AG10803 (cell line): ENCODE results near the gene GSK3A.

Source experiments
- DNase-seq: peaks from one replicate; pipeline ENCODE4 v3.0.0; 2010; ENCODE audit warnings: low read depth
- H3K4me3 ChIP-seq: 2 replicates; pipeline ENCODE4 v1.5.1; 2011; ENCODE audit warnings: mild to moderate bottlenecking, low read length, control low read depth
- CTCF ChIP-seq: conservative IDR thresholded peaks from 2 replicates; pipeline ENCODE4 v1.5.1; 2011; ENCODE audit warnings: mild to moderate bottlenecking, low read length, control low read depth, inconsistent platforms

GSK3A gene

GRCh38 chr19:42280815-42281145, 38.4 kb upstream of the GSK3A start:
- no peak for TF ChIP-seq CTCF
- DNase-seq: peak; percentile 21
- H3K4me3 ChIP-seq: peak overlapping the region; percentile 78

- TF ChIP-seq CTCF: peak; percentile 68
- DNase-seq: peak; percentile 82
- peak overlapping the region; percentile 78 for H3K4me3 ChIP-seq
Observed at GRCh38 chr19:42279902-42280814, 37.8 kb upstream of the GSK3A start.

DNA sequence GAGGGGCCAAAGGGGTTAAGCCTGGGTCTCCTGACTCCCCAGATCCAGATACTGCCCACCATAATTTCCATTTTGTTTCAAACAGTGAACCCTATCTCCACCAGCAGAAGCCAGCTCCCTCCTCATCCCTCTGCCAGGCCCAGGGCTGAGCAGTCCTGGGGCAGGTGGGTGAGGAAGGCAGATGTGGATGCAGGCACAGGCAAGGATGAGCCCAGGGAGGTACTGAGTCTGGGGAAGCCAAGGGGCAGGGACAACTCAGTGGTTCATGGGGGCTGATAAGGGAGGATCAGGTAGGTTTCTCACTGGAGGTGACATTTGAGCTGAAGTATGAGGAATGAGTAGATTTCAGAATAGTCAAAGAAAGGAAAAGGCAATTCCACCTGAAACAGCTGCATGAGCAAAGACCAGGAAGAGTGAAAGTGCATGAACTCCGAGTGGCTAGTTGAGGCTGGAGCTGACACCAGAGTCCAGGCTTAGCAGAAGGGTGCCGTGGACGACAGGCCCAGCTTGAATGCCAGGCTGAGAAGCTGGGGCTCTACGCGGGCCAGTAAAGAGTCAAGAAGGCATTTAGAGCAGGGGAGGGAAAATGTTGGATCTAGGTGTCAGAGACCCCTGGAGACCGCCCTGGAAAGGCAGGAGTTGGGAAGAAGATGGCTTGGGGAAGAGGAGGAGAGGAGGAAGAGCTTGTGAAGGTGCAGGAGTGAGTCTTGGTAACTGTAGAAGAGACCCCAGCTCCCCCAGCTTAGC, 36.9 kb upstream of the GSK3A start:
- no peak for TF ChIP-seq CTCF
- DNase-seq: no peak
- peak overlapping the region; percentile 78 for H3K4me3 ChIP-seq

DNA sequence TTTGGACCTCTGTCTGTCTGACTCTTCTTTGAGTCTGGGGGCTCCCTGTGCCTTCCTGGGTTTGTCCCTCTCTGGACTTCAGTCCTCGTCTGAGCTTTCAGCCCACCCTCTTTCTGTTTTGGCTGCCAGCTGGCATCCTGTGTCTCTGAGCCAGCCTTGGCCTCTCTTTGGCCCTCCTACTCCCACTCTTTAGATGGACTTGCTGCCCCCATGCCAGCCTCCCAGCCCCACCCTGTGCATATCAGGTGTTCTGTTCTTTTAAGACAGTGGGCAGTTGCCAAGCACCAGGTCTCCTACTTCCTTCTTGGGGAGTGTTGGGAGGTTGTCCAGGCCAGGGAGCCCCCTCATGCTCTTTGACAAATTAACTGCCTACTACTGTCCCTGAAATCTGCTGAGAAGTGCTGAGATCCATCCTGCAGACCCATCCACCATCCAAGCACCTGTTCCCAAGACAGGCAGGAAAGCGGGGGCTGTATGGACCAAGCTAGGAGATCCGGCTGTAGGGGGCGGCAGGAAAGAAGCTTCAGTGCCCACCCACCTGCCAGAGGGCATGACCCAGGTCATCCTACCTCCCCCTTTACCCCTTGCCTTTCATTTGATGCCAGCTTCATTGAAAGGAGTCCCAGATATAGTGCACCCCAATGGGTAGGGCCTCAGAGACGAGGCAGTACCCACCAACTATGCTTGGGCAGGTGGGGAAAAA, 36.2 kb upstream of the GSK3A start:
- no peak for DNase-seq
- H3K4me3 ChIP-seq: no peak overlapping the region
- no peak for TF ChIP-seq CTCF

DNA sequence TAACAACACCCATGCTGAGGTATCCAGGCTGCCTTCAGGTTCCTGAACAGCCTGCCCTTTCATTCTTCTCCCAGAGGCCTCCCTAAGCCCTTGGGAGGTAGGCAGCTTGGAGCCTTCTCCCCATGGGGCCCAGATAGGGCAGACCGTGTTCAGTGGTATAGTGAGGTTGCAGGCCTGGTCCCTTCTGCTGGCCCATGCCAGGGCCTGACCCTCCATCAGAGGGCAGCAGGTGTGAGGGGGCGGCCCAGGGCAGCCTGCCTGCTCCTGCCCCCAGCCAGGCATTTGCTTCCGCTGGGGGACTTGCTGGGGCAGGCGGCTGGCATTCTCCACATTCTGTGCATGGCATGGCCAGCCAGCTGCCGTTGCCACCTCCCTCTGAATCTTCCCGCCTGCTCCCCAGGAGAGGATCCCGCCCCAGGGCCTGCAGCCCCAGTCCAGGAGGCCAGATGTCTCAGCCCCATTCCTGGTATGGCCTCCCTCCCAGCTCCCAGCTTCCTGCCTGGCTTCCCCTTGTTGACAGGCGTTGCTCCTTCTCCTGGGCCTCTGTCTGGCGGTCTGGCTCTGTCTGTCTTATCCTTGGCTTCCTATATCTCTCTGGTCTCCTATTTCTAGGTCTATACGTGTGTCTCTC, 35.5 kb upstream of the GSK3A start:
- no peak overlapping the region for H3K4me3 ChIP-seq
- peak; percentile 70 for DNase-seq
- TF ChIP-seq CTCF: no peak

GRCh38 chr19:42276821-42277220, 34.4 kb upstream of the GSK3A start:
- H3K4me3 ChIP-seq: no peak overlapping the region
- no peak for TF ChIP-seq CTCF
- no peak for DNase-seq
